H1 (cell line): ENCODE data around the gene TARS2. TPM values are rescaled to one million over a fixed set of nuclear protein-coding genes. Genes with fewer than 3 reads are reported as not detected.

Experiments
- CTCF ChIA-PET: fragments of 300-600 bp; sonication (Branson Sonifier 250); formaldehyde crosslinking; loops from one replicate; lab custom pipeline; 2021; ENCODE audit not compliant: partially characterized antibody; lab: Charles Lee
- POLR2A ChIA-PET: fragments of 300-600 bp; sonication (Branson Sonifier 250); formaldehyde crosslinking; loops from one replicate; lab custom pipeline; 2021; ENCODE audit warnings: inconsistent platforms; ENCODE audit not compliant: partially characterized antibody; lab: Charles Lee
- DNase-seq, 2 experiments: peaks; one replicate each; pipeline versions ENCODE4 v3.0.0 to v3.0.0-alpha.2; 2010 to 2022; ENCODE audit warnings: low spot score in 2 of 2, low read depth in 1 of 2, mixed read lengths in 1 of 2
- FAIRE-seq: peaks from 2 replicates; lab custom pipeline; 2011; peaks lifted over from hg19 to GRCh38; lab: Jason Lieb, UNC
- H2AFZ ChIP-seq: 2 replicates; pipeline ENCODE4 v1.8.1; 2012; ENCODE audit warnings: low read length, inconsistent platforms
- H2AK5ac ChIP-seq: 2 replicates; pipeline ENCODE4 v1.6.1; 2013; ENCODE audit warnings: low read depth, low read length
- H2BK120ac ChIP-seq: replicated peaks from 2 replicates; pipeline ENCODE3; 2013; ENCODE audit warnings: low read depth, low read length, inconsistent platforms
- H2BK12ac ChIP-seq: 2 replicates; pipeline ENCODE4 v1.6.1; 2013; ENCODE audit warnings: low read depth, low read length
- H2BK15ac ChIP-seq: 2 replicates; pipeline ENCODE4 v1.6.1; 2013; ENCODE audit warnings: low read length
- H2BK20ac ChIP-seq: 2 replicates; pipeline ENCODE4 v1.6.1; 2013; ENCODE audit warnings: low read length
- H2BK5ac ChIP-seq: 2 replicates; pipeline ENCODE4 v1.6.1; 2013; ENCODE audit warnings: low read depth, low read length
- H3K14ac ChIP-seq: 2 replicates; pipeline ENCODE4 v1.6.1; 2013; ENCODE audit warnings: inconsistent platforms; ENCODE audit not compliant: insufficient read length
- H3K18ac ChIP-seq: 2 replicates; pipeline ENCODE4 v1.6.1; 2013; ENCODE audit warnings: low read length; ENCODE audit errors: extremely low read depth
- H3K23ac ChIP-seq: 2 replicates; pipeline ENCODE4 v1.6.1; 2013; ENCODE audit warnings: inconsistent platforms; ENCODE audit not compliant: insufficient read length
- H3K23me2 ChIP-seq: 2 replicates; pipeline ENCODE4 v1.6.1; 2013; ENCODE audit warnings: low read depth, low read length
- H3K27ac ChIP-seq: 2 replicates; pipeline ENCODE4 v1.6.1; 2011; ENCODE audit warnings: low read depth, low read length, inconsistent platforms
- H3K27me3 ChIP-seq, 4 experiments: replicated peaks in 1 of 4; 1 replicate in 1 of 4; 2 replicates in 3 of 4; pipeline versions ENCODE4 v1.6.1 to v1.8.1; 2011 to 2013; ENCODE audit warnings: low read length in 3 of 4, mild to moderate bottlenecking in 3 of 4, inconsistent platforms in 2 of 4, mixed read lengths in 2 of 4, moderate library complexity in 1 of 4; ENCODE audit not compliant: control insufficient read depth in 3 of 4, insufficient read depth in 3 of 4; ENCODE audit errors: extremely low read depth in 1 of 4
- H3K36me3 ChIP-seq, 4 experiments: 2 replicates each; pipeline versions ENCODE4 v1.6.1 to v1.8.1; 2011 to 2013; ENCODE audit warnings: mild to moderate bottlenecking in 4 of 4, low read length in 3 of 4, moderate library complexity in 2 of 4, control low read depth in 1 of 4, inconsistent platforms in 1 of 4; ENCODE audit not compliant: insufficient read depth in 4 of 4, control insufficient read depth in 2 of 4
- H3K4ac ChIP-seq: replicated peaks from 2 replicates; pipeline ENCODE3; 2013; ENCODE audit warnings: low read length, low read depth, mixed read lengths, inconsistent platforms; ENCODE audit not compliant: insufficient read length
- H3K4me1 ChIP-seq, 4 experiments: replicated peaks in 1 of 4; 1 replicate in 1 of 4; 2 replicates in 3 of 4; pipeline versions ENCODE4 v1.6.1 to v1.8.1; 2011 to 2013; ENCODE audit warnings: low read length in 3 of 4, inconsistent platforms in 2 of 4, mixed read lengths in 1 of 4; ENCODE audit not compliant: insufficient read depth in 4 of 4, control insufficient read depth in 3 of 4
- H3K4me2 ChIP-seq, 2 experiments: 2 replicates each; pipeline versions ENCODE4 v1.6.1 to v1.8.1; 2011 to 2013; ENCODE audit warnings: low read depth in 2 of 2, low read length in 2 of 2, control low read depth in 1 of 2, inconsistent platforms in 1 of 2, mild to moderate bottlenecking in 1 of 2; ENCODE audit not compliant: insufficient read depth in 1 of 2
- H3K4me3 ChIP-seq, 4 experiments: fragments of 200-600, 300-600 bp in 1 of 4; sonication (generic), shearing (Covaris generic), sonication (Bioruptor Twin) in 1 of 4; 2 replicates each; pipeline versions ENCODE4 v1.5.1 to v1.8.1; 2011 to 2016; ENCODE audit warnings: low read length in 4 of 4, low read depth in 3 of 4, control low read depth in 2 of 4, inconsistent platforms in 2 of 4, mild to moderate bottlenecking in 2 of 4, mixed read lengths in 1 of 4, moderate library complexity in 1 of 4; ENCODE audit not compliant: insufficient read depth in 2 of 4; ENCODE audit errors: extremely low read depth in 1 of 4
- H3K56ac ChIP-seq: replicated peaks from 2 replicates; pipeline ENCODE3; 2013; ENCODE audit warnings: low read depth, mild to moderate bottlenecking, mixed read lengths, low read length, inconsistent platforms; ENCODE audit not compliant: insufficient read length
- H3K79me1 ChIP-seq: 2 replicates; pipeline ENCODE4 v1.6.1; 2013; ENCODE audit warnings: low read depth, low read length, control low read depth
- H3K79me2 ChIP-seq, 2 experiments: 2 replicates each; pipeline versions ENCODE4 v1.6.1 to v1.8.1; 2012 to 2013; ENCODE audit warnings: low read length in 2 of 2, mild to moderate bottlenecking in 2 of 2, inconsistent platforms in 1 of 2; ENCODE audit not compliant: insufficient read depth in 2 of 2, control insufficient read depth in 1 of 2
- H3K9ac ChIP-seq, 4 experiments: replicated peaks in 1 of 4; 1 replicate in 1 of 4; 2 replicates in 3 of 4; pipeline versions ENCODE4 v1.6.1 to v1.8.1; 2011 to 2013; ENCODE audit warnings: low read depth in 3 of 4, low read length in 3 of 4, control low read depth in 2 of 4, mild to moderate bottlenecking in 2 of 4, moderate library complexity in 2 of 4, inconsistent platforms in 1 of 4; ENCODE audit errors: extremely low read depth in 1 of 4
- H3K9me3 ChIP-seq, 2 experiments: 2 replicates each; pipeline versions ENCODE4 v1.6.1 to v1.8.1; 2012 to 2013; ENCODE audit warnings: mild to moderate bottlenecking in 2 of 2, moderate library complexity in 2 of 2, control low read depth in 1 of 2, inconsistent platforms in 1 of 2, low read depth in 1 of 2, low read length in 1 of 2, mixed read lengths in 1 of 2; ENCODE audit not compliant: insufficient read depth in 2 of 2
- H4K20me1 ChIP-seq, 2 experiments: replicated peaks in 1 of 2; 2 replicates each; pipeline versions ENCODE3 to v1.8.1; 2011 to 2013; ENCODE audit warnings: inconsistent platforms in 2 of 2, low read length in 2 of 2, mild to moderate bottlenecking in 1 of 2; ENCODE audit not compliant: insufficient read depth in 2 of 2, control insufficient read depth in 1 of 2
- H4K5ac ChIP-seq: 2 replicates; pipeline ENCODE4 v1.6.1; 2013; ENCODE audit warnings: low read length, low read depth, mixed read lengths, inconsistent platforms; ENCODE audit not compliant: insufficient read length
- H4K8ac ChIP-seq: 2 replicates; pipeline ENCODE4 v1.8.0; 2013; ENCODE audit warnings: mild to moderate bottlenecking, moderate library complexity, low read length, inconsistent platforms; ENCODE audit not compliant: insufficient read depth; ENCODE audit errors: extremely low read depth
- H4K91ac ChIP-seq: replicated peaks from 2 replicates; pipeline ENCODE3; 2013; ENCODE audit warnings: low read length, mixed read lengths, inconsistent platforms; ENCODE audit not compliant: insufficient read length
- JUN ChIP-seq: IDR thresholded peaks from 2 replicates; pipeline ENCODE4 v1.6.1; 2011; ENCODE audit warnings: low read depth, mild to moderate bottlenecking, improper control_type of control experiment, low read length
- POLR2A ChIP-seq, 2 experiments: IDR thresholded peaks; 1 replicate in 1 of 2; 2 replicates in 1 of 2; pipeline ENCODE4 v1.6.1; 2011; ENCODE audit warnings: low read depth in 2 of 2, low read length in 2 of 2, mild to moderate bottlenecking in 2 of 2; ENCODE audit errors: control extremely low read depth in 1 of 2
- TBP ChIP-seq: IDR thresholded peaks from 2 replicates; pipeline ENCODE4 v1.6.1; 2011; ENCODE audit warnings: low read depth, low read length, improper control_type of control experiment
- WGBS, 2 experiments: shearing (Covaris generic) in 1 of 2; methylation state at CpG; one replicate each; pipeline versions ENCODE4 v1.1.6 to v1.1.7; 2013 to 2015; ENCODE audit warnings: low lambda C conversion rate in 2 of 2, mixed read lengths in 2 of 2, inconsistent platforms in 1 of 2, low coverage in 1 of 2, missing lambda C conversion rate in 1 of 2; ENCODE audit not compliant: insufficient replicate concordance in 2 of 2, insufficient coverage in 1 of 2, insufficient read length in 1 of 2; ENCODE audit errors: extremely low coverage in 1 of 2, missing lambda C conversion rate in 1 of 2; 5-methylcytosine and 5-hydroxymethylcytosine counted together
- polyA plus RNA-seq, 7 experiments: library from polyadenylated mRNA; depleted of rRNA in 3 of 7; stranded (reverse) in 5 of 7; unstranded in 2 of 7; fragments of >200 nt in 5 of 7; fragments of 200-250 nt in 2 of 7; gene quantifications; 1 replicate in 5 of 7; 2 replicates in 1 of 7; 4 replicates in 1 of 7; pipeline versions ENCODE4 v1.2.1 to v1.2.3, GENCODE V29; 2011 to 2013; ENCODE audit warnings: missing spikeins in 2 of 7, mixed read lengths in 2 of 7
- total RNA-seq: library from RNA; stranded (reverse); fragmentation: NEBNext Ultra II Directional; extraction: Animal tissue kit (Norgen Biotek cat#: 25700); gene quantifications from 2 replicates; pipeline ENCODE4 v1.2.1, GENCODE V29; 2021
- TF ChIP-seq, protein P1 (sequence below), 3 experiments: IDR thresholded peaks; 1 replicate in 2 of 3; 2 replicates in 1 of 3; pipeline versions ENCODE4 v1.5.1 to v1.6.1; 2011; ENCODE audit warnings: low read length in 3 of 3, mild to moderate bottlenecking in 3 of 3, inconsistent platforms in 2 of 3, low read depth in 1 of 3, moderate library complexity in 1 of 3; ENCODE audit not compliant: insufficient read depth in 1 of 3; ENCODE audit errors: control extremely low read depth in 1 of 3

The TARS2 gene
- total and polyA plus RNA-seq, 2 of the 8 experiments (the other 6 are each of a cell fraction or from before 2014, with no cell fraction given): 38.9 to 39.1 TPM

DNA sequence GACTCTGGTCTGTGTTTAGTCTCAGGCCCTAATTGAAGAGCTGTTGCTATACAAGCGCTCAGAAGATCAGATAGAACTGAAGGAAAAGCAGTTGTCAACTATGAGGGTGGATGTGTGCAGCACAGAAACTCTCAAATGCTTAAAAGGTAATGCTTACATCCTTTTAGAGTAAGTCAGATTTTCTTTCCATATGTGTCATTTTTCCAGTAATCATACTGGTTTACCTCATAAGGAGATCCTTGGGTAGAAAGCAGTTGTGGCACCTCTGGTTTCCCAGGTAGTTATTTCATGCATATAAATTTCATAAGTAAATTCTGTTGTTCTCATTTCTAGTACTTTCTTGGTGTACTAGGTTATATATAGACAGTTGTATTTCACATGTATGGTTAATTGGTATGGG is 43.0 kb upstream of the TARS2 start:
- Histone ChIP-seq H2BK20ac (no peak overlapping the region), H3K4me2 (no peak overlapping the region), H3K9ac (no peak overlapping the region), H2BK5ac (no peak overlapping the region), H2BK15ac (no peak overlapping the region), H3K23me2 (no peaks in the 10 kb centered on the region), H4K91ac (no peak overlapping the region), H3K79me1 (no peaks in the 10 kb centered on the region), H3K79me2 (no peaks in the 10 kb centered on the region), H3K27me3 (no peaks in the 10 kb centered on the region), H4K5ac (no peak overlapping the region), H3K23ac (no peak overlapping the region), H2AK5ac (no peak overlapping the region), H2BK120ac (no peak overlapping the region), H2BK12ac (no peak overlapping the region), H4K20me1 (no peaks in the 10 kb centered on the region), H2AFZ (no peak overlapping the region), H3K9me3 (no peaks in the 10 kb centered on the region), H3K14ac (no peak overlapping the region), H3K56ac (no peak overlapping the region), H3K36me3 (peaks cover 10 to 52% (median 19%) of the 10 kb centered on the region in 4 experiments; a peak in 7 of 8 replicates), H3K27ac (no peak overlapping the region), H3K4ac (no peak overlapping the region), H3K18ac (no peak overlapping the region), H3K4me1 (no peaks in the 10 kb centered on the region), H3K4me3 (no peak overlapping the region), H4K8ac (no peak overlapping the region)
- FAIRE-seq (no peak), DNase-seq (no peak)
- WGBS, 2 experiments: 93% methylated on average over 1 of the region's 1 CpG; no CpG with 5 or more reads in 1 of the 2 experiments
- POLR2A ChIA-PET: interaction anchor here (1.1 kb wide), 1 partner anchor 81 kb away, joined by 3 read pairs; no protein-coding TSS in a partner anchor
- no peak for TF ChIP-seq TBP
- TF ChIP-seq JUN: no peak
- TF ChIP-seq, protein P1, sequence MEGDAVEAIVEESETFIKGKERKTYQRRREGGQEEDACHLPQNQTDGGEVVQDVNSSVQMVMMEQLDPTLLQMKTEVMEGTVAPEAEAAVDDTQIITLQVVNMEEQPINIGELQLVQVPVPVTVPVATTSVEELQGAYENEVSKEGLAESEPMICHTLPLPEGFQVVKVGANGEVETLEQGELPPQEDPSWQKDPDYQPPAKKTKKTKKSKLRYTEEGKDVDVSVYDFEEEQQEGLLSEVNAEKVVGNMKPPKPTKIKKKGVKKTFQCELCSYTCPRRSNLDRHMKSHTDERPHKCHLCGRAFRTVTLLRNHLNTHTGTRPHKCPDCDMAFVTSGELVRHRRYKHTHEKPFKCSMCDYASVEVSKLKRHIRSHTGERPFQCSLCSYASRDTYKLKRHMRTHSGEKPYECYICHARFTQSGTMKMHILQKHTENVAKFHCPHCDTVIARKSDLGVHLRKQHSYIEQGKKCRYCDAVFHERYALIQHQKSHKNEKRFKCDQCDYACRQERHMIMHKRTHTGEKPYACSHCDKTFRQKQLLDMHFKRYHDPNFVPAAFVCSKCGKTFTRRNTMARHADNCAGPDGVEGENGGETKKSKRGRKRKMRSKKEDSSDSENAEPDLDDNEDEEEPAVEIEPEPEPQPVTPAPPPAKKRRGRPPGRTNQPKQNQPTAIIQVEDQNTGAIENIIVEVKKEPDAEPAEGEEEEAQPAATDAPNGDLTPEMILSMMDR (IDR thresholded peaks at IDR 0.05; ENCODE audit: control extremely low read depth in 1 of 3, insufficient read depth in 1 of 3, low read depth in 1 of 3, low read length in 3 of 3): no peak
- TF ChIP-seq POLR2A (IDR thresholded peaks at IDR 0.05; ENCODE audit: control extremely low read depth in 1 of 2, low read depth in 2 of 2, low read length in 2 of 2): no peak
- CTCF ChIA-PET: interaction anchor here (1.2 kb wide), 1 partner anchor 21 kb away, joined by 4 read pairs; no protein-coding TSS in a partner anchor
